ENCODE results near the gene LIMK1. TPM values are rescaled to one million over a fixed set of nuclear protein-coding genes. Genes with fewer than 3 reads are reported as not detected.

The LIMK1 gene
- total and polyA plus RNA-seq, 2 experiments from 2014 or later: 13.0 to 96.5 TPM

DNA sequence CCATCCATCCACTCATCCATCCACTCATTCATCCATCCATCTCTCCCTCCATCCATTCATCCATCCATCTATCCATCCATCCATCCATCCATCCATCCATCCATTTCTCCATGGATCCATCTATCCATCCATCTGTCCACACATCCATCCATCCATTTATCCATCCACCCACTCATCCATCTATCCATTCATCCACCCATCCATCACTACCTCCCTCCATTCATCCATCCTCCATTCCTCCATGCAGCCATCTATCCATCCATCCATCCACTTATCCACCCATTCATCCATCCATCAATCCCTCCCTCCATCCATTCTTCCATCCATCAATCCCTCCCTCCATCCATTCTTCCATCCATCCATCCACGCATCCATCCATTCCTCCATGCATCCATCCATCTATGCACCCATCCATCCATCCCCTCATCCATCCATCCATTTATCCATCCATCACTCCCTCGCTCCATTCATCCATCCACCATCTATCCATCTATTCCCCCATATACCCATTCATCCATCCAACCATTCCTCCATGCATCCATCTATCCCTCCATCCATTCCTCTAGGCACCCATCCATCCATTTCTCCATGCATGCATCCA, 34.5 kb upstream of the LIMK1 start (continued):
- TF ChIP-seq, protein P1, sequence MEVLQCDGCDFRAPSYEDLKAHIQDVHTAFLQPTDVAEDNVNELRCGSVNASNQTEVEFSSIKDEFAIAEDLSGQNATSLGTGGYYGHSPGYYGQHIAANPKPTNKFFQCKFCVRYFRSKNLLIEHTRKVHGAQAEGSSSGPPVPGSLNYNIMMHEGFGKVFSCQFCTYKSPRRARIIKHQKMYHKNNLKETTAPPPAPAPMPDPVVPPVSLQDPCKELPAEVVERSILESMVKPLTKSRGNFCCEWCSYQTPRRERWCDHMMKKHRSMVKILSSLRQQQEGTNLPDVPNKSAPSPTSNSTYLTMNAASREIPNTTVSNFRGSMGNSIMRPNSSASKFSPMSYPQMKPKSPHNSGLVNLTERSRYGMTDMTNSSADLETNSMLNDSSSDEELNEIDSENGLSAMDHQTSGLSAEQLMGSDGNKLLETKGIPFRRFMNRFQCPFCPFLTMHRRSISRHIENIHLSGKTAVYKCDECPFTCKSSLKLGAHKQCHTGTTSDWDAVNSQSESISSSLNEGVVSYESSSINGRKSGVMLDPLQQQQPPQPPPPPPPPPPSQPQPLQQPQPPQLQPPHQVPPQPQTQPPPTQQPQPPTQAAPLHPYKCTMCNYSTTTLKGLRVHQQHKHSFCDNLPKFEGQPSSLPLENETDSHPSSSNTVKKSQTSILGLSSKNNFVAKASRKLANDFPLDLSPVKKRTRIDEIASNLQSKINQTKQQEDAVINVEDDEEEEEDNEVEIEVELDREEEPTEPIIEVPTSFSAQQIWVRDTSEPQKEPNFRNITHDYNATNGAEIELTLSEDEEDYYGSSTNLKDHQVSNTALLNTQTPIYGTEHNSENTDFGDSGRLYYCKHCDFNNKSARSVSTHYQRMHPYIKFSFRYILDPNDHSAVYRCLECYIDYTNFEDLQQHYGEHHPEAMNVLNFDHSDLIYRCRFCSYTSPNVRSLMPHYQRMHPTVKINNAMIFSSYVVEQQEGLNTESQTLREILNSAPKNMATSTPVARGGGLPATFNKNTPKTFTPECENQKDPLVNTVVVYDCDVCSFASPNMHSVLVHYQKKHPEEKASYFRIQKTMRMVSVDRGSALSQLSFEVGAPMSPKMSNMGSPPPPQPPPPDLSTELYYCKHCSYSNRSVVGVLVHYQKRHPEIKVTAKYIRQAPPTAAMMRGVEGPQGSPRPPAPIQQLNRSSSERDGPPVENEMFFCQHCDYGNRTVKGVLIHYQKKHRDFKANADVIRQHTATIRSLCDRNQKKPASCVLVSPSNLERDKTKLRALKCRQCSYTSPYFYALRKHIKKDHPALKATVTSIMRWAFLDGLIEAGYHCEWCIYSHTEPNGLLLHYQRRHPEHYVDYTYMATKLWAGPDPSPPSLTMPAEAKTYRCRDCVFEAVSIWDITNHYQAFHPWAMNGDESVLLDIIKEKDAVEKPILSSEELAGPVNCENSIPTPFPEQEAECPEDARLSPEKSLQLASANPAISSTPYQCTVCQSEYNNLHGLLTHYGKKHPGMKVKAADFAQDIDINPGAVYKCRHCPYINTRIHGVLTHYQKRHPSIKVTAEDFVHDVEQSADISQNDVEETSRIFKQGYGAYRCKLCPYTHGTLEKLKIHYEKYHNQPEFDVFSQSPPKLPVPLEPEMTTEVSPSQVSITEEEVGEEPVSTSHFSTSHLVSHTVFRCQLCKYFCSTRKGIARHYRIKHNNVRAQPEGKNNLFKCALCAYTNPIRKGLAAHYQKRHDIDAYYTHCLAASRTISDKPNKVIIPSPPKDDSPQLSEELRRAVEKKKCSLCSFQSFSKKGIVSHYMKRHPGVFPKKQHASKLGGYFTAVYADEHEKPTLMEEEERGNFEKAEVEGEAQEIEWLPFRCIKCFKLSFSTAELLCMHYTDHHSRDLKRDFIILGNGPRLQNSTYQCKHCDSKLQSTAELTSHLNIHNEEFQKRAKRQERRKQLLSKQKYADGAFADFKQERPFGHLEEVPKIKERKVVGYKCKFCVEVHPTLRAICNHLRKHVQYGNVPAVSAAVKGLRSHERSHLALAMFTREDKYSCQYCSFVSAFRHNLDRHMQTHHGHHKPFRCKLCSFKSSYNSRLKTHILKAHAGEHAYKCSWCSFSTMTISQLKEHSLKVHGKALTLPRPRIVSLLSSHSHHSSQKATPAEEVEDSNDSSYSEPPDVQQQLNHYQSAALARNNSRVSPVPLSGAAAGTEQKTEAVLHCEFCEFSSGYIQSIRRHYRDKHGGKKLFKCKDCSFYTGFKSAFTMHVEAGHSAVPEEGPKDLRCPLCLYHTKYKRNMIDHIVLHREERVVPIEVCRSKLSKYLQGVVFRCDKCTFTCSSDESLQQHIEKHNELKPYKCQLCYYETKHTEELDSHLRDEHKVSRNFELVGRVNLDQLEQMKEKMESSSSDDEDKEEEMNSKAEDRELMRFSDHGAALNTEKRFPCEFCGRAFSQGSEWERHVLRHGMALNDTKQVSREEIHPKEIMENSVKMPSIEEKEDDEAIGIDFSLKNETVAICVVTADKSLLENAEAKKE (CRISPR knock-in tag; IDR thresholded peaks at IDR 0.05): no peak
- TF ChIP-seq, protein P2, sequence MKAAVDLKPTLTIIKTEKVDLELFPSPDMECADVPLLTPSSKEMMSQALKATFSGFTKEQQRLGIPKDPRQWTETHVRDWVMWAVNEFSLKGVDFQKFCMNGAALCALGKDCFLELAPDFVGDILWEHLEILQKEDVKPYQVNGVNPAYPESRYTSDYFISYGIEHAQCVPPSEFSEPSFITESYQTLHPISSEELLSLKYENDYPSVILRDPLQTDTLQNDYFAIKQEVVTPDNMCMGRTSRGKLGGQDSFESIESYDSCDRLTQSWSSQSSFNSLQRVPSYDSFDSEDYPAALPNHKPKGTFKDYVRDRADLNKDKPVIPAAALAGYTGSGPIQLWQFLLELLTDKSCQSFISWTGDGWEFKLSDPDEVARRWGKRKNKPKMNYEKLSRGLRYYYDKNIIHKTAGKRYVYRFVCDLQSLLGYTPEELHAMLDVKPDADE (IDR thresholded peaks at IDR 0.05): no peak
- TF ChIP-seq, protein P3, sequence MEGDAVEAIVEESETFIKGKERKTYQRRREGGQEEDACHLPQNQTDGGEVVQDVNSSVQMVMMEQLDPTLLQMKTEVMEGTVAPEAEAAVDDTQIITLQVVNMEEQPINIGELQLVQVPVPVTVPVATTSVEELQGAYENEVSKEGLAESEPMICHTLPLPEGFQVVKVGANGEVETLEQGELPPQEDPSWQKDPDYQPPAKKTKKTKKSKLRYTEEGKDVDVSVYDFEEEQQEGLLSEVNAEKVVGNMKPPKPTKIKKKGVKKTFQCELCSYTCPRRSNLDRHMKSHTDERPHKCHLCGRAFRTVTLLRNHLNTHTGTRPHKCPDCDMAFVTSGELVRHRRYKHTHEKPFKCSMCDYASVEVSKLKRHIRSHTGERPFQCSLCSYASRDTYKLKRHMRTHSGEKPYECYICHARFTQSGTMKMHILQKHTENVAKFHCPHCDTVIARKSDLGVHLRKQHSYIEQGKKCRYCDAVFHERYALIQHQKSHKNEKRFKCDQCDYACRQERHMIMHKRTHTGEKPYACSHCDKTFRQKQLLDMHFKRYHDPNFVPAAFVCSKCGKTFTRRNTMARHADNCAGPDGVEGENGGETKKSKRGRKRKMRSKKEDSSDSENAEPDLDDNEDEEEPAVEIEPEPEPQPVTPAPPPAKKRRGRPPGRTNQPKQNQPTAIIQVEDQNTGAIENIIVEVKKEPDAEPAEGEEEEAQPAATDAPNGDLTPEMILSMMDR (conservative IDR thresholded peaks at IDR 0.05; ENCODE audit: low read depth in 2 of 2): no peak
- TF ChIP-seq ZNF331 (CRISPR knock-in tag; IDR thresholded peaks at IDR 0.05; ENCODE audit: low read depth) (no peak), EZH2 (IDR thresholded peaks at IDR 0.05; ENCODE audit: low read depth, unreplicated experiment) (no peak)
